Panc1 (cell line): Measurements from ENCODE around the gene GRHL1.

ENCODE experiments used
- CTCF ChIP-seq: fragments of 450-650 bp; IDR thresholded peaks from 2 replicates; pipeline ENCODE4 v1.5.1; 2017; ENCODE audit warnings: mild to moderate bottlenecking
- TF ChIP-seq, protein P1 (sequence below), 2 experiments: IDR thresholded peaks; 2 replicates each; pipeline ENCODE4 v1.6.1; 2011 to 2012; ENCODE audit warnings: low read depth in 2 of 2, control low read depth in 1 of 2, low read length in 1 of 2, mild to moderate bottlenecking in 1 of 2, moderate library complexity in 1 of 2; ENCODE audit not compliant: insufficient read depth in 1 of 2

GRCh38 chr2:10002109-10002508 lies 50.6 kb downstream of the GRHL1 start:
- no peak for TF ChIP-seq CTCF
- TF ChIP-seq, protein P1, sequence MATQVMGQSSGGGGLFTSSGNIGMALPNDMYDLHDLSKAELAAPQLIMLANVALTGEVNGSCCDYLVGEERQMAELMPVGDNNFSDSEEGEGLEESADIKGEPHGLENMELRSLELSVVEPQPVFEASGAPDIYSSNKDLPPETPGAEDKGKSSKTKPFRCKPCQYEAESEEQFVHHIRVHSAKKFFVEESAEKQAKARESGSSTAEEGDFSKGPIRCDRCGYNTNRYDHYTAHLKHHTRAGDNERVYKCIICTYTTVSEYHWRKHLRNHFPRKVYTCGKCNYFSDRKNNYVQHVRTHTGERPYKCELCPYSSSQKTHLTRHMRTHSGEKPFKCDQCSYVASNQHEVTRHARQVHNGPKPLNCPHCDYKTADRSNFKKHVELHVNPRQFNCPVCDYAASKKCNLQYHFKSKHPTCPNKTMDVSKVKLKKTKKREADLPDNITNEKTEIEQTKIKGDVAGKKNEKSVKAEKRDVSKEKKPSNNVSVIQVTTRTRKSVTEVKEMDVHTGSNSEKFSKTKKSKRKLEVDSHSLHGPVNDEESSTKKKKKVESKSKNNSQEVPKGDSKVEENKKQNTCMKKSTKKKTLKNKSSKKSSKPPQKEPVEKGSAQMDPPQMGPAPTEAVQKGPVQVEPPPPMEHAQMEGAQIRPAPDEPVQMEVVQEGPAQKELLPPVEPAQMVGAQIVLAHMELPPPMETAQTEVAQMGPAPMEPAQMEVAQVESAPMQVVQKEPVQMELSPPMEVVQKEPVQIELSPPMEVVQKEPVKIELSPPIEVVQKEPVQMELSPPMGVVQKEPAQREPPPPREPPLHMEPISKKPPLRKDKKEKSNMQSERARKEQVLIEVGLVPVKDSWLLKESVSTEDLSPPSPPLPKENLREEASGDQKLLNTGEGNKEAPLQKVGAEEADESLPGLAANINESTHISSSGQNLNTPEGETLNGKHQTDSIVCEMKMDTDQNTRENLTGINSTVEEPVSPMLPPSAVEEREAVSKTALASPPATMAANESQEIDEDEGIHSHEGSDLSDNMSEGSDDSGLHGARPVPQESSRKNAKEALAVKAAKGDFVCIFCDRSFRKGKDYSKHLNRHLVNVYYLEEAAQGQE (IDR thresholded peaks at IDR 0.05; ENCODE audit: insufficient read depth in 1 of 2, low read depth in 2 of 2, low read length in 1 of 2): no peak
